HCEC 1CT (cell line): ENCODE results near the gene OCLN.
"Not testable (repeated sequence)": the region's sequence is repeated elsewhere in the genome, so short reads cannot be mapped to it uniquely, and the experiment has no call there.

Experiments used
- DNase-seq: peaks from one replicate; pipeline ENCODE4 v3.0.0-alpha.2; 2017

The OCLN gene

GRCh38 chr5:69491838-69492390 is 676 bp upstream of the OCLN start:
- DNase-seq = no peak

GRCh38 chr5:69492923-69493395 is 369 bp downstream of the OCLN start:
- no peak for DNase-seq

- peak; percentile 29 for DNase-seq
Observed at GRCh38 chr5:69493396-69494133, 975 bp downstream of the OCLN start.

- no peak for DNase-seq
Observed at GRCh38 chr5:69494452-69494851, 1.9 kb downstream of the OCLN start.

GRCh38 chr5:69497006-69497520 is 4.5 kb downstream of the OCLN start:
- DNase-seq = no peak

- DNase-seq = peak; percentile 31
Observed at GRCh38 chr5:69498384-69498783, 5.8 kb downstream of the OCLN start.

GRCh38 chr5:69502367-69502766 is 9.8 kb downstream of the OCLN start:
- DNase-seq = no peak

GRCh38 chr5:69502767-69503488 is 10.3 kb downstream of the OCLN start:
- peak; percentile 95 for DNase-seq

GRCh38 chr5:69504036-69504435 is 11.4 kb downstream of the OCLN start:
- DNase-seq = peak; percentile 37

- DNase-seq = no peak
Observed at GRCh38 chr5:69505306-69505705, 12.7 kb downstream of the OCLN start.

GRCh38 chr5:69509212-69509611 is 16.6 kb downstream of the OCLN start:
- DNase-seq = no peak

GRCh38 chr5:69510694-69511093 is 18.1 kb downstream of the OCLN start:
- no peak for DNase-seq

- peak; percentile 93 for DNase-seq
Observed at GRCh38 chr5:69512740-69513260, 20.2 kb downstream of the OCLN start.

GRCh38 chr5:69515570-69515969 is 23.0 kb downstream of the OCLN start:
- DNase-seq = not testable (repeated sequence)

- no peak for DNase-seq
Observed at GRCh38 chr5:69516769-69517168, 24.2 kb downstream of the OCLN start.

GRCh38 chr5:69517763-69518212 is 25.2 kb downstream of the OCLN start:
- no peak for DNase-seq

GRCh38 chr5:69519285-69519684 is 26.7 kb downstream of the OCLN start:
- no peak for DNase-seq

- DNase-seq = no peak
Observed at GRCh38 chr5:69522035-69522434, 29.4 kb downstream of the OCLN start.

GRCh38 chr5:69525490-69525889 is 32.9 kb downstream of the OCLN start:
- DNase-seq = peak; percentile 1

GRCh38 chr5:69526660-69527059 is 34.1 kb downstream of the OCLN start:
- no peak for DNase-seq

GRCh38 chr5:69527128-69527770 is 34.7 kb downstream of the OCLN start:
- no peak for DNase-seq

- DNase-seq = no peak
Observed at GRCh38 chr5:69528035-69528434, 35.4 kb downstream of the OCLN start.

GRCh38 chr5:69528609-69529008 is 36.0 kb downstream of the OCLN start:
- no peak for DNase-seq
